DND-41 (cell line): ENCODE data around the gene TRIM60.

Experiments used
- ATAC-seq: fragments of 200-7000 bp; cut with Tn5 transposase; 3 replicates; pipeline ENCODE4 v1.9.1; 2021; ENCODE audit warnings: low read depth; ENCODE audit not compliant: insufficient read depth
- DNase-seq: peaks from one replicate; pipeline ENCODE4 v3.0.0-alpha.2; 2020
- H2AFZ ChIP-seq: 2 replicates; pipeline ENCODE4 v1.6.0; 2012; ENCODE audit warnings: low read depth, low read length
- H3K27ac ChIP-seq: 2 replicates; pipeline ENCODE4 v1.5.1; 2012; ENCODE audit warnings: low read length, inconsistent platforms
- H3K27me3 ChIP-seq: fragments of 200-600 bp; sonication (generic); 2 replicates; pipeline ENCODE4 v1.6.0; 2012; ENCODE audit warnings: low read length, mild to moderate bottlenecking, inconsistent platforms; ENCODE audit not compliant: insufficient read depth, poor library complexity
- H3K36me3 ChIP-seq: 2 replicates; pipeline ENCODE4 v1.5.1; 2012; ENCODE audit warnings: low read length, inconsistent platforms; ENCODE audit not compliant: insufficient read depth
- H3K4me1 ChIP-seq: 2 replicates; pipeline ENCODE4 v1.5.1; 2012; ENCODE audit warnings: mild to moderate bottlenecking, low read length; ENCODE audit not compliant: insufficient read depth
- H3K4me2 ChIP-seq: 2 replicates; pipeline ENCODE4 v1.6.0; 2012; ENCODE audit warnings: mild to moderate bottlenecking, moderate library complexity, low read length, inconsistent platforms; ENCODE audit not compliant: insufficient read depth
- H3K4me3 ChIP-seq, 2 experiments: fragments of 200-600 bp in 1 of 2; shearing (Covaris generic) in 1 of 2; 2 replicates each; pipeline ENCODE4 v1.5.1; 2012 to 2016; ENCODE audit warnings: inconsistent platforms in 2 of 2, low read length in 2 of 2, mild to moderate bottlenecking in 2 of 2, low read depth in 1 of 2, moderate library complexity in 1 of 2
- H3K79me2 ChIP-seq: 2 replicates; pipeline ENCODE4 v1.6.0; 2012; ENCODE audit warnings: low read length, inconsistent platforms; ENCODE audit not compliant: insufficient read depth
- H3K9ac ChIP-seq: 2 replicates; pipeline ENCODE4 v1.6.0; 2012; ENCODE audit warnings: low read depth, mild to moderate bottlenecking, inconsistent platforms, low read length, moderate library complexity
- H3K9me3 ChIP-seq: 2 replicates; pipeline ENCODE4 v1.5.1; 2012; ENCODE audit warnings: low read length, moderate library complexity, mild to moderate bottlenecking, inconsistent platforms; ENCODE audit not compliant: insufficient read depth, severe bottlenecking
- H4K20me1 ChIP-seq: 2 replicates; pipeline ENCODE4 v1.6.0; 2012; ENCODE audit warnings: low read length; ENCODE audit not compliant: insufficient read depth
- EZH2 ChIP-seq: IDR thresholded peaks from 3 replicates; pipeline ENCODE4 v1.6.1; 2012; ENCODE audit warnings: borderline replicate concordance, low read depth, mild to moderate bottlenecking, moderate library complexity, low read length, inconsistent platforms; ENCODE audit not compliant: severe bottlenecking
- TF ChIP-seq, protein P1 (sequence below): IDR thresholded peaks from 2 replicates; pipeline ENCODE4 v1.5.1; 2012; ENCODE audit warnings: borderline replicate concordance, low read length, moderate library complexity, mild to moderate bottlenecking; ENCODE audit not compliant: poor library complexity, severe bottlenecking; ENCODE audit errors: extremely low read depth

TRIM60 gene

DNA sequence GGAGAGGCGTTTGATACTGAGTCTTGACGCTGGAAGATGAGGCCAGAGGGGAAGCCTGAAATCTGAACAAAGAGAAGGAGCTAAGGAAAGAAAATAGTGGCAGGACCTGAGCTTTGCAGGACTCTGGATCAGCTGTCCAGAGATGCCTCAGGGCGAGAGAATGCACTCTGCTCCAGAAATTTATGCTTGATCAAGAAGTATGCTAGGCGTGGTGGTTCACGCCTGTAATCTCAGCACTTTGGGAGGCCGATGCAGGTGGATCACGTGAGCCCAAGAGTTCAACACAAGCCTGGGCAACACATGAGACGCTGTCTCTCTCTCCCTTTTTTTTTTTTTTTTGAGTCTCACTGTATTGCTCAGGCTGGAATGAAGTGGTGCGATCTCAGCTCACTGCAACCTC, 23.8 kb downstream of the TRIM60 start:
- H3K9me3 ChIP-seq = no peaks in the 10 kb centered on the region
- ATAC-seq = no peak
- H3K79me2 ChIP-seq = no peaks in the 10 kb centered on the region
- H3K36me3 ChIP-seq = no peaks in the 10 kb centered on the region
- no peaks in the 10 kb centered on the region for H3K4me1 ChIP-seq
- no peaks in the 10 kb centered on the region for H4K20me1 ChIP-seq
- DNase-seq = no peak
- peaks cover 6% of the 10 kb centered on the region for H3K27me3 ChIP-seq
- H3K4me2 ChIP-seq = no peak overlapping the region
- H2AFZ ChIP-seq = no peak overlapping the region
- H3K27ac ChIP-seq = no peak overlapping the region
- H3K4me3 ChIP-seq = no peak overlapping the region
- TF ChIP-seq EZH2 = no peak
- TF ChIP-seq, protein P1, sequence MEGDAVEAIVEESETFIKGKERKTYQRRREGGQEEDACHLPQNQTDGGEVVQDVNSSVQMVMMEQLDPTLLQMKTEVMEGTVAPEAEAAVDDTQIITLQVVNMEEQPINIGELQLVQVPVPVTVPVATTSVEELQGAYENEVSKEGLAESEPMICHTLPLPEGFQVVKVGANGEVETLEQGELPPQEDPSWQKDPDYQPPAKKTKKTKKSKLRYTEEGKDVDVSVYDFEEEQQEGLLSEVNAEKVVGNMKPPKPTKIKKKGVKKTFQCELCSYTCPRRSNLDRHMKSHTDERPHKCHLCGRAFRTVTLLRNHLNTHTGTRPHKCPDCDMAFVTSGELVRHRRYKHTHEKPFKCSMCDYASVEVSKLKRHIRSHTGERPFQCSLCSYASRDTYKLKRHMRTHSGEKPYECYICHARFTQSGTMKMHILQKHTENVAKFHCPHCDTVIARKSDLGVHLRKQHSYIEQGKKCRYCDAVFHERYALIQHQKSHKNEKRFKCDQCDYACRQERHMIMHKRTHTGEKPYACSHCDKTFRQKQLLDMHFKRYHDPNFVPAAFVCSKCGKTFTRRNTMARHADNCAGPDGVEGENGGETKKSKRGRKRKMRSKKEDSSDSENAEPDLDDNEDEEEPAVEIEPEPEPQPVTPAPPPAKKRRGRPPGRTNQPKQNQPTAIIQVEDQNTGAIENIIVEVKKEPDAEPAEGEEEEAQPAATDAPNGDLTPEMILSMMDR = no peak
- no peak overlapping the region for H3K9ac ChIP-seq

DNA sequence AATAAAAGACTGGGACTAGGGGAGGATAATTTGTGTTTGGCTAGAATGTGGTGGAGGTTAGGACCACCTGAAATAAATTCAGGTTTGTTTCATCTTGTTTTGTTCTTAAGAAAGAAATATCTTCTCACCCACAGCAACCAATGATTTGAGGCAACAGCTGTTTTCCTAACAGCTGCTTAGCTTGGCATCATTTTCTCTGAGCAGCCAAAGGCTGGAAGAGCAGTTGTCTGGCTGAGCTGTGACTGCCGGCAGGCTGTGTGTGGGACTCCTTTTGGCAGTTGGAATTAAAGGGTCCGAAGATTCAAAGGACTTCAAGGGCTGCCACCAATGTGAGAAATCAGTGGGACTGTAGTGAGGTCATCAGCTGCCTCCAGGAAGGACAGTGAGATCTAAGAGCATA, 26.9 kb downstream of the TRIM60 start:
- Histone ChIP-seq H3K27ac (no peak overlapping the region), H3K4me2 (no peak overlapping the region), H3K4me3 (no peak overlapping the region), H4K20me1 (no peaks in the 10 kb centered on the region), H3K36me3 (no peaks in the 10 kb centered on the region), H3K9ac (no peak overlapping the region), H3K9me3 (no peaks in the 10 kb centered on the region), H3K4me1 (no peaks in the 10 kb centered on the region), H3K79me2 (no peaks in the 10 kb centered on the region), H3K27me3 (peaks cover 6% of the 10 kb centered on the region), H2AFZ (no peak overlapping the region)
- no peak for TF ChIP-seq EZH2
- TF ChIP-seq, protein P1 = no peak
- no peak for DNase-seq
- no peak for ATAC-seq

DNA sequence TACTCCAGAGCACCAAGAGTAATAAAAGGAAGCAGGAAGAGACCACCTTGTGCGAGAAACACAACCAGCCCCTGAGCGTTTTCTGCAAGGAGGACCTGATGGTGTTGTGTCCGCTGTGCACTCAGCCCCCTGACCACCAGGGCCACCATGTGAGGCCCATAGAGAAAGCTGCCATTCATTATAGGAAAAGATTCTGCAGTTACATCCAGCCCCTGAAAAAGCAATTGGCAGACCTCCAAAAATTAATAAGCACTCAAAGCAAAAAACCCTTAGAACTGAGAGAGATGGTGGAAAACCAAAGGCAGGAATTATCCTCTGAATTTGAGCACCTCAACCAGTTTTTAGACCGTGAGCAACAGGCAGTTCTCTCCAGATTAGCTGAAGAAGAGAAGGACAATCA, 27.6 kb downstream of the TRIM60 start:
- peaks cover 6% of the 10 kb centered on the region for H3K27me3 ChIP-seq

More for the DNA sequence above, 27.6 kb downstream of the TRIM60 start:
- Histone ChIP-seq H3K79me2 (no peaks in the 10 kb centered on the region), H2AFZ (no peak overlapping the region), H3K4me2 (no peak overlapping the region), H3K9ac (no peak overlapping the region), H3K27ac (no peak overlapping the region), H3K9me3 (no peaks in the 10 kb centered on the region), H4K20me1 (no peaks in the 10 kb centered on the region), H3K4me1 (no peaks in the 10 kb centered on the region), H3K4me3 (no peak overlapping the region), H3K36me3 (no peaks in the 10 kb centered on the region)
- TF ChIP-seq EZH2 = no peak
- TF ChIP-seq, protein P1 = no peak
- DNase-seq (no peak), ATAC-seq (no peak)
